Ishikawa (cell line): ENCODE data around the gene GPR17.

Experiments used
- CEBPB ChIP-seq: IDR thresholded peaks from 2 replicates; pipeline ENCODE4 v1.6.1; 2012
- CREB1 ChIP-seq: IDR thresholded peaks from 2 replicates; pipeline ENCODE4 v1.6.1; 2012; ENCODE audit warnings: low read depth
- EGR1 ChIP-seq: IDR thresholded peaks from 2 replicates; pipeline ENCODE4 v1.6.1; 2012
- EP300 ChIP-seq: IDR thresholded peaks from 2 replicates; pipeline ENCODE4 v1.6.1; 2012; ENCODE audit warnings: borderline replicate concordance
- FOXM1 ChIP-seq: IDR thresholded peaks from 2 replicates; pipeline ENCODE4 v1.6.1; 2012; ENCODE audit warnings: low read depth, borderline replicate concordance
- MAX ChIP-seq: IDR thresholded peaks from 2 replicates; pipeline ENCODE4 v1.6.1; 2012
- RAD21 ChIP-seq: IDR thresholded peaks from 2 replicates; pipeline ENCODE4 v1.6.1; 2012; ENCODE audit warnings: low read depth
- REST ChIP-seq: IDR thresholded peaks from 2 replicates; pipeline ENCODE4 v1.6.1; 2012; ENCODE audit warnings: low read depth, mild to moderate bottlenecking
- TAF1 ChIP-seq: IDR thresholded peaks from 2 replicates; pipeline ENCODE4 v1.6.1; 2012; ENCODE audit warnings: low read depth, mild to moderate bottlenecking
- ZBTB7A ChIP-seq: IDR thresholded peaks from 2 replicates; pipeline ENCODE4 v1.6.1; 2012; ENCODE audit warnings: low read depth

- TF ChIP-seq CREB1 (no peak), CEBPB (no peak), EP300 (no peak), REST (no peak), MAX (no peak), TAF1 (no peak), EGR1 (no peak), RAD21 (no peak), FOXM1 (no peak), ZBTB7A (no peak)
Measured at GRCh38 chr2:127639111-127639474, 6.9 kb upstream of the GPR17 start.
